DOHH2 (cell line): Measurements from ENCODE around the gene DCLK1.

Source experiments
- CTCF ChIP-seq: fragments of 200-600 bp; sonication (generic); IDR thresholded peaks from one replicate; pipeline ENCODE4 v1.5.1; 2014; ENCODE audit warnings: antibody characterized with exemption, mild to moderate bottlenecking, low read depth, low read length; ENCODE audit not compliant: poor library complexity, severe bottlenecking
- EZH2phosphoT487 ChIP-seq: fragments of 200-600 bp; sonication (generic); IDR thresholded peaks from 2 replicates; pipeline ENCODE4 v1.6.1; 2017; ENCODE audit warnings: borderline replicate concordance, mild to moderate bottlenecking, antibody characterized with exemption, low read length, moderate library complexity, mixed read lengths

- TF ChIP-seq CTCF (no peak), EZH2phosphoT487 (no peak)
Observed at GRCh38 chr13:36166046-36166445, 34.9 kb upstream of the DCLK1 start.
